Esophagus squamous epithelium (tissue), 5 donors: Measurements from ENCODE around the gene TTC28. TPM values are rescaled to one million over a fixed set of nuclear protein-coding genes. Genes with fewer than 3 reads are reported as not detected.

Source experiments
- DNase-seq: peaks from one replicate; lab custom pipeline; 2025; lab: John Stamatoyannopoulos, UW
- H3K27ac ChIP-seq, 4 donors: fragments of 200-600 bp; sonication (generic); one replicate each; pipeline ENCODE4 v1.5.1; 2016 to 2019; ENCODE audit warnings: mild to moderate bottlenecking in 1 of 4
- H3K27me3 ChIP-seq, 4 donors: fragments of 200-600 bp; sonication (generic); 1 replicate in 3 of 4; 2 replicates in 1 of 4; pipeline versions ENCODE4 v1.5.1 to v1.6.0; 2017 to 2021; ENCODE audit warnings: antibody characterized with exemption in 1 of 4
- H3K36me3 ChIP-seq, 3 donors: fragments of 200-600 bp; sonication (generic); one replicate each; pipeline ENCODE4 v1.5.1; 2016 to 2019
- H3K4me1 ChIP-seq, 3 donors: fragments of 200-600 bp; sonication (generic); one replicate each; pipeline ENCODE4 v1.5.1; 2017 to 2019
- H3K4me3 ChIP-seq, 4 donors: fragments of 200-600 bp; sonication (generic); 1 replicate in 3 of 4; 2 replicates in 1 of 4; pipeline ENCODE4 v1.5.1; 2016 to 2019; ENCODE audit warnings: mild to moderate bottlenecking in 2 of 4, moderate library complexity in 1 of 4
- H3K9me3 ChIP-seq, 3 donors: fragments of 200-600 bp; sonication (generic); one replicate each; pipeline ENCODE4 v1.5.1; 2016 to 2019
- POLR2A ChIP-seq, 4 donors: fragments of 450-650 bp; IDR thresholded peaks; one replicate each; pipeline ENCODE4 v1.6.1; 2017; ENCODE audit warnings: antibody characterized with exemption in 4 of 4, mild to moderate bottlenecking in 4 of 4, moderate library complexity in 3 of 4
- WGBS, 2 donors: methylation state at CpG; one replicate each; pipeline ENCODE4 v1.1.5; 2018; 5-methylcytosine and 5-hydroxymethylcytosine counted together
- intact Hi-C: fragments of 100-400 bp; cut with DNase I; formaldehyde crosslinking; loops from one replicate; pipeline ENCODE4 v1.15.0; 2022
- total RNA-seq, 4 donors: library from RNA; depleted of rRNA; stranded (reverse); fragments of >200 nt; gene quantifications; one replicate each; pipeline ENCODE4 v1.1.0, GENCODE V29; 2016
- TF ChIP-seq, protein P1 (sequence below), 6 experiments: fragments of 450-650 bp in 4 of 6; fragments of 200-600 bp in 2 of 6; sonication (generic) in 2 of 6; IDR thresholded peaks; one replicate each; pipeline ENCODE4 v1.5.1; 2016 to 2019; ENCODE audit warnings: antibody characterized with exemption in 6 of 6, mild to moderate bottlenecking in 4 of 6, moderate library complexity in 4 of 6
- donor health status: DM: yes; HTN: yes; CAD: no.

TTC28 gene
- total RNA-seq, 4 donors from 2014 or later: 6.0 to 21.4 (median 7.7) TPM

DNA sequence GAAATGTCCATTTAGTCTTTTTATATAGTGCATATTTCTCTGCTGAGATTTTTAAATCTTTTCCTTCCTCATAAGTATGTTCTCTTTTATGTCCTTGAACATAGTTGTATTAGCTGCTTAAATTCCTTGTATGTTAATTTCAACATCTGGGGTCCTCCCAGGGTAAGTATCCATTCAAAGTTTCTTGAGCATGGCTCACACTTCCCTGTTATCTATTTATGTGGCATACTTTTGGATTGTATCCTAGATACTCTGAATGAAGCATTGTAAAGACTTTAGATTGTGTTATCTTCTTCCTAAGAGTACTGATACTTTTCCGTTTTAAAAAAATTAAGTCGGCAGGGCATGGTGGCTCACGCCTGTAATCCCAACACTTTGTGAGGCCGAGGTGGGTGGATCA, 732.2 kb downstream of the TTC28 start:
- intact Hi-C loops: no loop called here

DNA sequence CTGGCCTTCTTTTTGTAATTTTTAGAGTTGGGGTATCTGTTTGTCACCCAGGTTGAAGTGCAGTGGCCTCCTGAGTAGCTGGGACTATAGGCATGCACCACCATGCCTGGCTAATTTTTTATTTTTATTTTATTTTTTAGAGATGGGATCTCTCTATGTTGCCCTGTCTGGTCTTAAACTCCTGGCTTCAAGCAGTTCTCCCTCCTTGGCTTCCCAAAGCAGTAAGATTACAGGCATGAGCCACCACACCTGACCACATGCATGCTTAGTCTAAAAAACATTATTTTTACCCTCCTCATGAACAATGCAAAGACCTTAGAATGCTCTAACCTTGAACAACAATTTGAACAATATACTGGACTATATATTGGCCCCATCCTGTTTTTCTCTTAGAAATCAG, 738.5 kb downstream of the TTC28 start:
- H3K4me3 ChIP-seq: no peak overlapping the region
- DNase-seq: no peak
- TF ChIP-seq, protein P1, sequence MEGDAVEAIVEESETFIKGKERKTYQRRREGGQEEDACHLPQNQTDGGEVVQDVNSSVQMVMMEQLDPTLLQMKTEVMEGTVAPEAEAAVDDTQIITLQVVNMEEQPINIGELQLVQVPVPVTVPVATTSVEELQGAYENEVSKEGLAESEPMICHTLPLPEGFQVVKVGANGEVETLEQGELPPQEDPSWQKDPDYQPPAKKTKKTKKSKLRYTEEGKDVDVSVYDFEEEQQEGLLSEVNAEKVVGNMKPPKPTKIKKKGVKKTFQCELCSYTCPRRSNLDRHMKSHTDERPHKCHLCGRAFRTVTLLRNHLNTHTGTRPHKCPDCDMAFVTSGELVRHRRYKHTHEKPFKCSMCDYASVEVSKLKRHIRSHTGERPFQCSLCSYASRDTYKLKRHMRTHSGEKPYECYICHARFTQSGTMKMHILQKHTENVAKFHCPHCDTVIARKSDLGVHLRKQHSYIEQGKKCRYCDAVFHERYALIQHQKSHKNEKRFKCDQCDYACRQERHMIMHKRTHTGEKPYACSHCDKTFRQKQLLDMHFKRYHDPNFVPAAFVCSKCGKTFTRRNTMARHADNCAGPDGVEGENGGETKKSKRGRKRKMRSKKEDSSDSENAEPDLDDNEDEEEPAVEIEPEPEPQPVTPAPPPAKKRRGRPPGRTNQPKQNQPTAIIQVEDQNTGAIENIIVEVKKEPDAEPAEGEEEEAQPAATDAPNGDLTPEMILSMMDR (IDR thresholded peaks at IDR 0.05): no peak
- TF ChIP-seq POLR2A (IDR thresholded peaks at IDR 0.05): no peak
- H3K27me3 ChIP-seq: no peaks in the 10 kb centered on the region
- H3K27ac ChIP-seq: no peak overlapping the region
- no peaks in the 10 kb centered on the region for H3K4me1 ChIP-seq
- H3K9me3 ChIP-seq: no peaks in the 10 kb centered on the region
- intact Hi-C loops: no loop called here
- H3K36me3 ChIP-seq: peaks cover 0 to 18% (median 0%) of the 10 kb centered on the region in 3 donors

More for the DNA sequence above, 732.2 kb downstream of the TTC28 start:
- WGBS, 2 donors: 83 to 91% methylated on average over 3 to 4 of the region's 4 CpGs
- TF ChIP-seq, protein P1 (IDR thresholded peaks at IDR 0.05): no peak
- TF ChIP-seq POLR2A (IDR thresholded peaks at IDR 0.05): no peak
- H3K27me3 ChIP-seq: no peaks in the 10 kb centered on the region
- no peaks in the 10 kb centered on the region for H3K9me3 ChIP-seq
- no peak for DNase-seq
- H3K36me3 ChIP-seq: peaks cover 0 to 9% (median 0%) of the 10 kb centered on the region in 3 donors
- H3K27ac ChIP-seq: no peak overlapping the region
- H3K4me3 ChIP-seq: no peak overlapping the region
- H3K4me1 ChIP-seq: peaks cover 0 to 9% (median 0%) of the 10 kb centered on the region in 3 donors

DNA sequence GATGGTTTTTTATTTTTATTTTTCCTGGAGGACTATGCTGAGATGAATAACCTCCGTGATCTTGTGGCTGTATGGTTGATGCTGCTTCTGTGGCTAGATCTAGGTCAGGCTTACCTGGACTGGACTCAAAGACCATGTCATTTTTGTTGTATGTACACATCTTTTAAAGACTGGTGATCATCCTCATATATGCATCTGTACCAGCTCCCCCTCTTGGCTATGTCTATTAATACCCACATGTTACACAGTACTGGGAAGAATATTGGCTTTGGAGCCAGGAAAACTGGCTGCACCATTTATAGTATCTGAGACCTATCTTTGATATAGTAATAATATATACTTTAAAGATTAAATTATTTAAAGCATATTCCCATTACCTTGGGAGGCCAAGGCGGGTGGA, 742.2 kb downstream of the TTC28 start:
- intact Hi-C loops: no loop called here
- H3K4me1 ChIP-seq: no peaks in the 10 kb centered on the region
- no peak overlapping the region for H3K4me3 ChIP-seq
- no peaks in the 10 kb centered on the region for H3K27me3 ChIP-seq
- no peak overlapping the region for H3K27ac ChIP-seq
- TF ChIP-seq, protein P1 (IDR thresholded peaks at IDR 0.05): no peak
- no peak for TF ChIP-seq POLR2A (IDR thresholded peaks at IDR 0.05)
- no peak for DNase-seq
- no peaks in the 10 kb centered on the region for H3K9me3 ChIP-seq
- WGBS, 2 donors: 75 to 88% methylated on average over 2 of the region's 2 CpGs
- H3K36me3 ChIP-seq: peaks cover 0 to 22% (median 0%) of the 10 kb centered on the region in 3 donors

DNA sequence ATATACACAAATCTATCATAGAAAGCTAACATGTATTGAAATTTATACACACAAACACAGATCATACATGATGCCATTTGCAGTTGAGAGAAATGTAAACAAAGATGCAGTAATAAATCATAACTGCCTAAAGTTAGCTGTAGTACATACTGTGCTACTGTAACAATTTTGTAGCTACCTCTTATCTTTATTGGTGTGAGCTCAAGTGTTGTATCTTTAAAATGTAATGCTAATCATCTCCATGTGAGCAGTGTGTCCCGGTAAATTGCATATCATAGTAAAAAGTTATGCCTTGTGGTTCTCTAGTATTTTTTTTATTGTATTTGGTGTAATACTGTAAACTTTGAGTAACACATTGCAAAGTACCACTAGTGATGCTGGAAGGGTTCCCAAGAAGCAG, 743.7 kb downstream of the TTC28 start:
- intact Hi-C loops: no loop called here
- 100% methylated on average over 1 of the region's 1 CpG for WGBS, 2 donors
- Histone ChIP-seq H3K4me3 (no peak overlapping the region), H3K27ac (no peak overlapping the region), H3K9me3 (no peaks in the 10 kb centered on the region), H3K27me3 (no peaks in the 10 kb centered on the region), H3K4me1 (peaks cover 0 to 3% (median 0%) of the 10 kb centered on the region in 3 donors), H3K36me3 (peaks cover 0 to 17% (median 0%) of the 10 kb centered on the region in 3 donors)
- TF ChIP-seq POLR2A (IDR thresholded peaks at IDR 0.05): no peak
- TF ChIP-seq, protein P1 (IDR thresholded peaks at IDR 0.05): no peak
- no peak for DNase-seq

DNA sequence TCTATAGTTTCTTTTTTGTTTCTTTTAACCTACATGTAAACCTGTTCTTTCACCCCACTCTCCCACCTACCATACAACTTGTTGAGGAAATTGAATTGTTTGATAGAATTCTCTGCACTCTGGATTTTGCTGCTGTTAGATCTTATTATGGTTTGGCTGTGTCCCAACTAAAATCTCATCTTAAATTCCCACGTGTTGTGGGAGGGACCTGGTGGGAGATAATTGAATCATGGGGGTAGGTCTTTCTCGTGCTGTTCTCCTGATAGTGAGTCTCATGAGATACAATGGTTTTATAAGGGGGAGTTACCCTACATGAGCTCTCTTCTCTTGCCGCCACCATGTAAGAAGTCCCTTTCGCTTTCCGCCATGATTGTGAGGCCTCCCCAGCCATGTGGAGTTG, 745.6 kb downstream of the TTC28 start:
- WGBS, 2 donors: 93 to 95% methylated on average over 5 of the region's 5 CpGs
- Histone ChIP-seq H3K4me1 (peaks cover 0 to 18% (median 9%) of the 10 kb centered on the region in 3 donors), H3K36me3 (peaks cover 0 to 16% (median 0%) of the 10 kb centered on the region in 3 donors), H3K27ac (no peak overlapping the region), H3K9me3 (no peaks in the 10 kb centered on the region), H3K4me3 (no peak overlapping the region), H3K27me3 (no peaks in the 10 kb centered on the region)
- intact Hi-C loops: no loop called here
- TF ChIP-seq, protein P1 (IDR thresholded peaks at IDR 0.05): no peak
- no peak for TF ChIP-seq POLR2A (IDR thresholded peaks at IDR 0.05)
- DNase-seq: no peak
